ENCODE measurements around the gene OXTR.

- TF ChIP-seq EZH2 (IDR thresholded peaks at IDR 0.05), result no peak
- no peak for TF ChIP-seq CTCF (IDR thresholded peaks at IDR 0.05)
- TF ChIP-seq EZH2phosphoT487 (IDR thresholded peaks at IDR 0.05), result no peak
These were observed 21.1 kb upstream of the OXTR start for GRCh38 chr3:8790529-8790928.

Data from neural progenitor cell (in vitro differentiated cells).